Activated CD4-positive, alpha-beta memory T cell treated with anti-CD3 and anti-CD28 coated beads for 36 hours (primary cell): ENCODE results near the gene GOLGA6D. TPM values are rescaled to one million over a fixed set of nuclear protein-coding genes. Genes with fewer than 3 reads are reported as not detected.
A peak's percentile ranks its signal among the peaks of the same experiment; 100 is the strongest.
"Not testable (repeated sequence)": the region's sequence is repeated elsewhere in the genome, so short reads cannot be mapped to it uniquely, and the experiment has no call there.

Experiments used
- CTCF ChIA-PET: fragments of 350-600 bp; sonication (Branson Sonifier 250); formaldehyde crosslinking; loops from one replicate; lab custom pipeline; 2021; ENCODE audit warnings: antibody characterized with exemption, inconsistent platforms; lab: Charles Lee
- POLR2A ChIA-PET: fragments of 350-600 bp; sonication (Branson Sonifier 250); formaldehyde crosslinking; loops from one replicate; lab custom pipeline; 2021; ENCODE audit warnings: antibody characterized with exemption; lab: Charles Lee
- DNase-seq: peaks from one replicate; pipeline ENCODE4 v3.0.0-alpha.2; 2020
- H3K27ac Mint-ChIP-seq: one replicate; pipeline ENCODE4 v1.8.0; 2021; ENCODE audit warnings: mixed read lengths
- H3K27me3 Mint-ChIP-seq: one replicate; pipeline ENCODE4 v1.8.0; 2021; ENCODE audit warnings: mixed read lengths
- H3K36me3 Mint-ChIP-seq: one replicate; pipeline ENCODE4 v1.8.0; 2021; ENCODE audit warnings: mixed read lengths
- H3K4me1 Mint-ChIP-seq: one replicate; pipeline ENCODE4 v1.8.0; 2021; ENCODE audit warnings: low read depth, mixed read lengths
- H3K4me3 Mint-ChIP-seq: one replicate; pipeline ENCODE4 v1.8.0; 2021; ENCODE audit warnings: mild to moderate bottlenecking, mixed read lengths
- H3K9me3 Mint-ChIP-seq: one replicate; pipeline ENCODE4 v1.8.0; 2021; ENCODE audit warnings: mixed read lengths
- intact Hi-C: fragments of 100-400 bp; cut with micrococcal nuclease; formaldehyde crosslinking; loops from one replicate; pipeline ENCODE4 v1.15.1; 2023
- total RNA-seq, 2 experiments: library from RNA; stranded (reverse); gene quantifications; one replicate each; pipeline ENCODE4 v1.2.3, GENCODE V29; 2021

Gene GOLGA6D
- total RNA-seq, 2 experiments from 2014 or later: 0.12 TPM; not detected in 1

DNA sequence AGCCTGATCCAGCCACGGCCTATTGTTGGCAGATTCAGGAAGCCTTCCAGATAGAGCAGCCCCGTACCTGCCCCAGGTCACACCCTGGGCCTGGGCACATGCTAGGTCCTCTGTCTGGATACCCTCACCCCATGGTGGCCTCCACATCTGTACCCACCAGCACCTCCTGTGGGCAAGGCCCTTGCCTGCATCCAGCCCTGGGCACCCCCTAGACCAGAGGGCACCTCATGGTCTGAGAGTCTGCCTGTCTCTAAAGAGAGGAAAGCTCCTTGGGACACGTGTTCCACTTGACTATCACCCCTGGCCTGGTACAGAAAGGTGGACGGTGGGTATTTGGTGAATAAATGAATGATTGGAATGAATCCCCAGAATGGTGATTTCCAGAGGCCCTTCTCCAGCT is 44.4 kb downstream of the GOLGA6D start:
- intact Hi-C loops: no loop called here
- no peaks in the 10 kb centered on the region for H3K36me3 Mint-ChIP-seq
- H3K27me3 Mint-ChIP-seq: peaks cover 4% of the 10 kb centered on the region
- DNase-seq: no peak
- no peak overlapping the region for H3K4me3 Mint-ChIP-seq
- H3K9me3 Mint-ChIP-seq: no peaks in the 10 kb centered on the region
- ChIA-PET POLR2A (no interaction called here), CTCF (no interaction called here)
- H3K27ac Mint-ChIP-seq: no peak overlapping the region
- no peaks in the 10 kb centered on the region for H3K4me1 Mint-ChIP-seq

DNA sequence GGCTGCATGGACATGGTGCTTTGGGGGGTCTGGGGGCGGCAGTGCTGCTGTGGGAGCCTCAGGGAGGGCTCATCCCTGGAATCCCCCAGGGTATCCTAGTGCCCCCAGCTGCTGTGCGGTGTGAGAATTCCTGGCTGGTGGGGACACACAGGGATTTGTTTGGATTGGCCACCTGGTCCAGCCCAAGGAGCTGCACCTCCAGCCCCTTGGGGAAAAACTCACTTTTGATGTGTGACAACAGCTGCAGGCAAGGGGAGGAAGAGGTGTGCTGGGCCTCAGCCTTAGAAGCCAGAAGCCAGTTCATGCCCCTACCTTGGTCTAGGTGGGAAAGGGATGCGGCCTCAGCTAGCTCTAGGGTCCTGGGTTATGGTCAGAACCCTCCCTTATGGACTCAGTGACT is 44.9 kb downstream of the GOLGA6D start:
- Mint-ChIP-seq H3K9me3 (no peaks in the 10 kb centered on the region), H3K4me1 (no peaks in the 10 kb centered on the region), H3K27me3 (peaks cover 5% of the 10 kb centered on the region), H3K4me3 (no peak overlapping the region), H3K36me3 (no peaks in the 10 kb centered on the region), H3K27ac (no peak overlapping the region)
- ChIA-PET POLR2A (no interaction called here), CTCF (interaction anchor here (1.2 kb wide), 1 partner anchor 559 kb away, joined by 3 read pairs; no protein-coding TSS in a partner anchor)
- intact Hi-C loops: no loop called here
- DNase-seq: no peak

DNA sequence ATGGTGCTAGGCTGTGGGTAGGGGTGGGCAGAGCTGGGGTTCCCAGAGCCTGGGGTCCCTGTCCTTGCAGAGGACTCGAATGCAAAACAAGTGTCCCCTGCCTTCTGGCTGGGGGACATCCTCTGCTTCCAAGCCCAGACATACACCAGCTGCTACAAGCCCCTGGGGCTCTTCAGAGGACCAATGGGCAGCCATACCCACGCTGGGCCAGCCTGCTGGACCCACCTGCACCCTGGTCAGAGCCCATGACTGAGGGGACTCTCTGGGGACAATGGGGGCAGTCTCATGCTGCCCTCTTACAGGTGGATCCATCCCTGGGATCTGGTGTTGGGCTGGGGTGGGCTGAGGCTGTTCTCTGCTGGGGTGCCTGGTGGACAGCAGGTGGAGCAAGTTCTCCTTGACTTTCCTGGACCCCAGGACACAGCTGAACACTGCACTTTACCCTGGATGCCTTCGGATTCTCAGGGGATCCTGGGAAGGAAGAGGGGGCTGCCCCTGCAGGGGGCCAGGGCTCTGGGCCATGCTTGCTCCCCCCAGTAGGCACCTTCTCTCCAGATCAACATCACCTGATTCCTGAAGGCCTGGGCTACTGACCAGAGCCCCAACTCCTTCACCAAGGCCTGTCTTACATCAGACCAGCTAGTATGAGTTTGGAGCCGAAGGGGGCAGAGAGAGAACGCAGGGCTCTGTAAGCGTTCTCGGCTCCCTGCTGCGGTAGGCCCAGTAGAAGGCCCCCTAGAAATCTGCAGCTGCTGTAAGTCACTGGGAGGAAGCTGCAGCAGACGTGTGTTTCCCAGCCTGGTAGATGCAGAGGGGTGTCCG is 46.1 kb downstream of the GOLGA6D start:
- peaks cover 5% of the 10 kb centered on the region for H3K27me3 Mint-ChIP-seq
- H3K27ac Mint-ChIP-seq: no peak overlapping the region
- POLR2A ChIA-PET: no interaction called here
- no peak overlapping the region for H3K4me3 Mint-ChIP-seq
- H3K9me3 Mint-ChIP-seq: no peaks in the 10 kb centered on the region
- no peaks in the 10 kb centered on the region for H3K4me1 Mint-ChIP-seq
- CTCF ChIA-PET: interaction anchor here (1.0 to 1.2 kb wide), 2 partner anchors 39 to 560 kb away, joined by 3 to 4 read pairs; no protein-coding TSS in a partner anchor
- intact Hi-C loops: no loop called here
- no peaks in the 10 kb centered on the region for H3K36me3 Mint-ChIP-seq
- no peak for DNase-seq

DNA sequence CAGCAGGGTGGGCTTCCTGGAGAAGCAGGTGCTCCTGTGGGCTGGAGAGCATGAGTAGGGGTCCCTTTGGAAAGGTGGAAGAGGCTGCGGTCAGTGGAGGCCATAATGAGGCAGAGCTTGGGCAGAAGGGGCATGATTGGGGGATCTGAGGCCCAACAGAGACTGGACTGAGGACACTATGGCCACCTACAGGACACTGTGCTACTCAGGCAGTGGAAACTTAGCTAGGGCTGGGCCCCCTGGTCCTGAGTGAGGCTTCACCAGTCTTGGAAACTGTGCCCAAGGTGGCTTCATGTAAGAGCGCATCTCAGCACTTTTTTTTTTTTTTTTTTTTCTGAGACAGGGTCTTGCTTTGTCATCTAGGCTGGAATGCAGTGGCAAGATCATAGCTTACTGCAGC is 46.9 kb downstream of the GOLGA6D start:
- no peaks in the 10 kb centered on the region for H3K36me3 Mint-ChIP-seq
- POLR2A ChIA-PET: no interaction called here
- CTCF ChIA-PET: interaction anchor here (0.6 kb wide), 1 partner anchor 162 kb away, joined by 3 read pairs; no protein-coding TSS in a partner anchor
- no peak for DNase-seq
- intact Hi-C loops: no loop called here
- peaks cover 5% of the 10 kb centered on the region for H3K27me3 Mint-ChIP-seq
- no peaks in the 10 kb centered on the region for H3K9me3 Mint-ChIP-seq
- no peaks in the 10 kb centered on the region for H3K4me1 Mint-ChIP-seq
- H3K27ac Mint-ChIP-seq: no peak overlapping the region
- no peak overlapping the region for H3K4me3 Mint-ChIP-seq

DNA sequence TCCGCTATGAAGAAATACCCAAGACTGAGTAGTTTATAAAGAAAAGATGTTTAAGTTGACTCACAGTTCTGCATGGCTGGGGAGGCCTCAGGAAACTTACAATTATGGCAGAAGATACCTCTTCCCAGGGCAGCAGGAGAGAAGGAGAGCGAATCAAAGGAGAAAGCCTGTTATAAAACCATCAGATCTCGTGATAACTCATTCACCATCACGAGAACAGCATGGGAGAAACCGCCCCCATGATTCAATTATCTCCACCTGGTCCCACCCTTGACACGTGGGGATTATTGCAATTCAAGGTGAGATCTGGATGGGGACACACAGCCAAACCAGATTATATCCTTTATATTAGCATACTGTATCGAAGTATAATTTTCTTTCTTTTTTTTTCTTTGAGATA is 49.5 kb downstream of the GOLGA6D start:
- not testable (repeated sequence) for H3K27me3 Mint-ChIP-seq

DNA sequence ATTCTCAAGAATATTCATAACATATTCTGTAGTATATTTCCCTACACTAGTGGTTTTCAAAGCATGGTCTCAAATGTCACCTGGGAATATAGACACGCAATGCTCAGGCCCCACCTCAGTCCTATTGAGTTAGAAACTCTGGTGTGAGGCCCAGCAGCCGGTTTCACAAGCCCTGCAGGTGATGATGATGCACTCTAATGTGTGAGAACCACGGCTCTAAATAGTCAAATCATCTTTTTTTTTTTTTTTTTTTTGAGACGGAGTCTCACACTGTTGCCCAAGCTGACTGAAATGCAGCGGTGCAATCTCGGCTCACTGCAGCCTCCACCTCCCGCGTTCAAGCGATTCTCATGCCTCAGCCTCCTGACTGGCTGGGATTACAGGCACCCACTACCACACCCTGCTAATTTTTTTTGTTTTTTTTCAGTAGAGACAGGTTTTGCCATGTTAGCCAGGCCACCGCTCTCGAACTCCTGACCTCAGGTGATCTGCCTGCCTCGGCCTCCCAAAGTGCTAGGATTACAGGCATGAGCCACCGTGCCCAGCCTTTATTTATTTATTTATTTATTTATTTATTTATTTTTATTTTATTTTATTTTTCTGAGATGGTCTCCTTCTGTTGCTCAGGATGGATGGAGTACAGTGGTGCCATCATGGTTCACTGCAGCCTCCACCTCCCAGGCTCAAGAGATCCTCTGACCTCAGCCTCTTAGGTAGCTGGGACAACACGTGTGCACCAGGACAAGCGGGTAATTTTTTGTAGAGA is 51.2 kb downstream of the GOLGA6D start:
- H3K27me3 Mint-ChIP-seq, H3K9me3 Mint-ChIP-seq, H3K27ac Mint-ChIP-seq, POLR2A ChIA-PET, H3K36me3 Mint-ChIP-seq, intact Hi-C loops, H3K4me3 Mint-ChIP-seq, DNase-seq: not testable (repeated sequence)
- H3K4me1 Mint-ChIP-seq: peaks cover 19% of the 10 kb centered on the region
- CTCF ChIA-PET: interaction anchor here (2.2 kb wide), 1 partner anchor 34 kb away, joined by 14 read pairs; no protein-coding TSS in a partner anchor

More for the DNA sequence above, 49.5 kb downstream of the GOLGA6D start:
- CTCF ChIA-PET, H3K27ac Mint-ChIP-seq, intact Hi-C loops, H3K9me3 Mint-ChIP-seq, H3K36me3 Mint-ChIP-seq, H3K4me3 Mint-ChIP-seq, POLR2A ChIA-PET, DNase-seq: not testable (repeated sequence)
- peaks cover 16% of the 10 kb centered on the region for H3K4me1 Mint-ChIP-seq

DNA sequence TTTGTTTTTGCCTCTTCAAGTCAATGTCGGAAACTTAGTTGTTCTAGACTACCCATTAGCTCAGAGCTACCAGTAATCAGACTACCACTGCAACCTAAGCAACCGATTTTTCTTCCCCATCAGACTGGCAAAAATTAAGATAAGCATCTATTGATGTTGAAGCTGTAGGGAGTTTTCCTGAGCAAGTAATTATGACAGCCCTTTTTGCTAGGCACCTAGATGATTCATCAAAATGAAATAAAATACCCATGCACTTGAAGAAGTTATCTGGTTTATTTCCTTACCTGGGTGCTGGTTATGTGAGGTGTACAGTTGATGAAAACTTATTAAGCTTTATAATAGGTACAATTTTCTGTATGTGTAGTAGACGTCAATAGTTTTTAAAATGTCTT is 52.7 kb downstream of the GOLGA6D start:
- H3K27ac Mint-ChIP-seq: peak overlapping the region; percentile 84
- no peak for DNase-seq
- peak overlapping the region; percentile 97 for H3K4me3 Mint-ChIP-seq
- H3K36me3 Mint-ChIP-seq: peaks cover 6% of the 10 kb centered on the region
- intact Hi-C loops: no loop called here
- peaks cover 19% of the 10 kb centered on the region for H3K4me1 Mint-ChIP-seq
- no peaks in the 10 kb centered on the region for H3K9me3 Mint-ChIP-seq
- H3K27me3 Mint-ChIP-seq: peaks cover 2% of the 10 kb centered on the region
- ChIA-PET CTCF (interaction anchor here (1.0 to 2.2 kb wide), 3 partner anchors 32 to 462 kb away, joined by 3 to 14 read pairs (median 3); partner anchors contain the start of gene SNX33), POLR2A (interaction anchor here (0.6 kb wide), 1 partner anchor 31 kb away, joined by 4 read pairs; no protein-coding TSS in a partner anchor)

DNA sequence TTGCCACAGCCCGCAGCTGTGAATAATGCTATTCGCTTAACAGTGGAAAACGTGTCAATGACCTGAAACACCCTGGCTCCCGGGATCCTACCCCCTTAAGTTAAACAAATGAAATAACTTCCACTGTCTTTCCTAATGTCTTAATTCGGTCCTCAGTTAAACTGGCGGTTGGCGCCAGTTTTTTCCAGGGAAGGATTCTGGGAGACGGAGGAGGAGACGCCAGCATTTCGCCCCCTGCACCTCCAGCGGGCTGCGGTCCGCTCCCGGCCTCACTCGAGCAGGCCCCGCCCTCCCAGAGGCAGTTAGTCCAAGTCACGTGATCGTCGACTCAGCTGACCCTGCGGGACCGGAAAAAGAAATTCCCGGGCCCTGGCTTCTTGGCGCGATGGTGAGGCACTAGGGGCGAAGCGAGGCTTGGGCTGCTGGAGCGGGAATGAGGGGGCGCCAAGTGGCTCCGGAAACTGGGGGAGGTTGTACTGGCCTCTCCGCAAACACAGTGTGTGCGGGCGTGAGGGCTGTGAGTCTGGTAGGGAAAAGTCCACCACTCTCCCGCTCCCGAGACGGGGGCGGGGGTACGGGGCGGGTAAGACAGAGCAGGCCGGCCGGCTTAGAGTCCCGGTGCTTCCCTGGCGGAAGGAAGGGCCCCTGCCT is 53.2 kb downstream of the GOLGA6D start, which contains the start of gene COMMD4:
TSS of gene COMMD4 (plus strand) at position 359 of the 651 bp plus-strand sequence. CDS start at position 386, 27 bp downstream.
- CTCF ChIA-PET: interaction anchor here (0.9 to 2.2 kb wide), 5 partner anchors 11 to 462 kb away, joined by 3 to 14 read pairs (median 3); partner anchors contain the start of genes NEIL1 and SNX33
- peak within 1 kb of the TSS; percentile 84 for H3K27ac Mint-ChIP-seq

DNA sequence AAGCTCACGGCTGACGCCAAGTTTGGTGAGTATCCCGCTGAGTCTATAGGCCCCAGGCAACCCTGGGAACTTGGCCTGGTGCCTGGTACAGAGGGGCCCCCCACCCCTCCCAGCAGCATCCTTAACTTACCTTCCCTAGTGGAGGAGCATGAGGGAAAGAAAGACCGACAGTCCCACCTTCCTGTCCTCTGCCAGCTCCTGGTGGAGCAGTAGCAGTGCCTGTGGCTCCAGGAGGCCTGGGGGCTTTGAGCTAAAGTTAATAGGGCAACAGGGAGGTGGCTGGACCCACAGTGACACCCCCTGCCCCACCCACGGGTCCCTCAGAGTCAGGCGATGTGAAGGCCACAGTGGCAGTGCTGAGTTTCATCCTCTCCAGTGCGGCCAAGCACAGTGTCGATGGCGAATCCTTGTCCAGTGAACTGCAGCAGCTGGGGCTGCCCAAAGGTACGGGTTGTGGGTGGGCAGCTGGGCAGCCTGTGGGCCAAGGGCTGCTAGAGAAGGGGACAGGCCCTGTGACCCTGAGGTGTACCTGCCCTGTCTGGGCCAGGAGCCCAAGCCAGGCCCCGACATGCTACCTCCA is 56.1 kb downstream of the GOLGA6D start:
- no peak for DNase-seq
- Mint-ChIP-seq H3K4me1 (peaks cover 19% of the 10 kb centered on the region), H3K36me3 (peaks cover 9% of the 10 kb centered on the region), H3K27me3 (no peaks in the 10 kb centered on the region), H3K9me3 (no peaks in the 10 kb centered on the region), H3K27ac (no peak overlapping the region), H3K4me3 (no peak overlapping the region)
- intact Hi-C loops: no loop called here
- CTCF ChIA-PET: no interaction called here
- POLR2A ChIA-PET: interaction anchor here (0.5 kb wide), 1 partner anchor 142 kb away, joined by 3 read pairs; no protein-coding TSS in a partner anchor

More for the DNA sequence above, 53.2 kb downstream of the GOLGA6D start, which contains the start of gene COMMD4:
- Mint-ChIP-seq H3K27me3 (peaks cover 2% of the 10 kb centered on the region), H3K36me3 (peaks cover 6% of the 10 kb centered on the region), H3K9me3 (no peaks in the 10 kb centered on the region), H3K4me3 (peak within 1 kb of the TSS; percentile 97), H3K4me1 (peaks cover 19% of the 10 kb centered on the region)
- intact Hi-C loops: no loop called here
- peak; percentile 93 for DNase-seq
- POLR2A ChIA-PET: interaction anchor here (0.6 to 1.0 kb wide), 2 partner anchors 30 to 32 kb away, joined by 4 to 5 read pairs; partner anchors contain the start of gene MAN2C1

DNA sequence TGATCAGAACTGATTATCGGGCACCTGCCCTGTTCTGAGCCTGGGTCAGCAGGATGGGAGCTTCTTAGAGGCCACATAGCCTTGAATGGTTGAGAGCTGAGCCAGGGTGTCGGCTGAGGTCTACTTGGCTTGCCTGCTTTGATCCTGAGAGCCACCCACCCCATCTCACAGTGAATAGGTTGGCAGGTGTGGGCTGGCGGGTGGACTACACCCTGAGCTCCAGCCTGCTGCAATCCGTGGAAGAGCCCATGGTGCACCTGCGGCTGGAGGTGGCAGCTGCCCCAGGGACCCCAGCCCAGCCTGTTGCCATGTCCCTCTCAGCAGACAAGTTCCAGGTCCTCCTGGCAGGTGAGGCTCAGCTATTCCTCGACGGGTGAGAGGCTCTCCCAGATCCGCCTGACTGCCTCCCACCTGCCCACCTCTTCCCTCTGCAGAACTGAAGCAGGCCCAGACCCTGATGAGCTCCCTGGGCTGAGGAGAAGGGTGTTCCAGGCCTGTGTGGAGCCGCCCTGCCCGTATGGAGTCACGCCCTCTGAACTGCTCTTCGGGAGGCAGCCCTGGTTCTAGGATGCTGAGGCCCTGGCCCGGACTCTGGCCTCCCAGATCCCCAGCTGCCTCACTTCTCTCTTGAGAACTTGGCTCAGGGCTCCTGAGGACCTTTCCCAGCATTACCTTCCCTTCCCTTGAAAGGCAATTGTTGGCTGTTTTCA is 57.1 kb downstream of the GOLGA6D start:
- Mint-ChIP-seq H3K4me1 (peaks cover 19% of the 10 kb centered on the region), H3K4me3 (no peak overlapping the region), H3K27ac (no peak overlapping the region), H3K27me3 (no peaks in the 10 kb centered on the region), H3K9me3 (no peaks in the 10 kb centered on the region), H3K36me3 (peaks cover 9% of the 10 kb centered on the region)
- intact Hi-C loops: no loop called here
- POLR2A ChIA-PET: no interaction called here
- CTCF ChIA-PET: interaction anchor here (1.0 kb wide), 1 partner anchor 28 kb away, joined by 4 read pairs; no protein-coding TSS in a partner anchor
- DNase-seq: no peak

DNA sequence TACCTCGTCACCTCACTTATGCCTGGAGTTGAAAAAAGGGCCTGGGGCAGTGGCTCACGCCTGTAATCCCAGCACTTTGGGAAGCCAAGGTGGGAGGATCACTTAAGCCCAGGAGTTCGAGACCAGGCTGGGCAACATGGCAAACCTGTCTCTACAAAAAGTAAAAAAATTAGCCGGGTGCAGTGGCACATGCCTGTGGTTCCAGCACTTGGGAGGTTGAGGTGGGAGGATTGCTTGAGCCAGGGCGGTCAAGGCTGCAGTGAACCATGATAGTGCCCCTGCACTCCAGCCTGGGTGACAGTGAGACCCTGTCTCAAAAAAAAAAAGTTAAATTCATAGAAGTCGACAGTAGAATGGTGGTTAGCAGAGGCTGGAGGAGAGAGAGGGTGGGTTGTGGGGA is 59.6 kb downstream of the GOLGA6D start:
- intact Hi-C loops: no loop called here
- peaks cover 8% of the 10 kb centered on the region for H3K4me1 Mint-ChIP-seq
- H3K4me3 Mint-ChIP-seq: no peak overlapping the region
- peaks cover 7% of the 10 kb centered on the region for H3K36me3 Mint-ChIP-seq
- H3K27me3 Mint-ChIP-seq: no peaks in the 10 kb centered on the region
- no peak for DNase-seq
- no peak overlapping the region for H3K27ac Mint-ChIP-seq
- POLR2A ChIA-PET: no interaction called here
- H3K9me3 Mint-ChIP-seq: no peaks in the 10 kb centered on the region
- CTCF ChIA-PET: no interaction called here
